Activated T-cell treated with anti-CD3 and anti-CD28 coated beads, Interleukin-2, amount 50 U/mL, for 24 hours (primary cell): ENCODE measurements around the gene CLNS1A.
"Not testable (repeated sequence)": the region's sequence is repeated elsewhere in the genome, so short reads cannot be mapped to it uniquely, and the experiment has no call there.

Source experiments
- DNase-seq: peaks from one replicate; pipeline ENCODE4 v3.0.0-alpha.2; 2020
- H3K27ac Mint-ChIP-seq: 2 replicates; pipeline ENCODE4 v1.8.0; 2020; ENCODE audit warnings: mild to moderate bottlenecking, mixed read lengths
- H3K27me3 Mint-ChIP-seq: 2 replicates; pipeline ENCODE4 v1.8.0; 2020; ENCODE audit warnings: mixed read lengths
- H3K36me3 Mint-ChIP-seq: 2 replicates; pipeline ENCODE4 v1.8.0; 2020; ENCODE audit warnings: low read depth, mixed read lengths
- H3K4me1 Mint-ChIP-seq: 2 replicates; pipeline ENCODE4 v1.8.0; 2020; ENCODE audit warnings: low read depth, mixed read lengths
- H3K4me3 Mint-ChIP-seq: 2 replicates; pipeline ENCODE4 v1.8.0; 2020; ENCODE audit warnings: mild to moderate bottlenecking, moderate library complexity, mixed read lengths
- H3K9me3 Mint-ChIP-seq: 2 replicates; pipeline ENCODE4 v1.8.0; 2020; ENCODE audit warnings: mixed read lengths

CLNS1A gene

DNA sequence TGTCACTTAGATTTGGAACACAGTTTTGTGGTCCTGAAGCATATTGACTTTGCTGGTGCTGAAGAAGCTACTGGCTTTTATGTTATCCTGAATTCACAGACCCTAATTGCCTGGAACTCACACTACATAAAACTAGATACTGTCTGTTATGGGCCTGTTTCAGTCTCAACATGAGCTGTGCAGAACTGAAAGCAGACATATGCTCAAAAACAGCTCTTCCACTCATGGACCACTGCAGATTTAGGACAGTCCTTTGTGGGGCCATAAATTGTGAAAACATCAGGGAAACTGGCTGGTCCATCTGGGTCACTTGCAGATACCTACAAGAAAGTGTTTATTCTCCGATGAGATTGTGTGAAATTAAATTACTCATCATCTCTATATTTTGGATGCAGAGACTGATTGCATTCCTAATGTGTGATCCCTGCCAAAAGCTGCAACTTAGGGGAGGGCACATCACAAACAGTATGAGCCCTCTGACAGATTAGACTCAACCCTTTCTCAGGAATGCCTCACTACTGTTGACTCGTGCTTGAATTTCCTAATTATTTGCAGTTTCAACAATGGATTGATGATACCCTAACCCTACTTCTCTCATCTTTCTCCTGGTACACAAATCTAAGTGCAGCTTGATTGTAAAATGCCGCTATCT is 10.2 kb upstream of the CLNS1A start:
- no peak for DNase-seq
- Mint-ChIP-seq H3K9me3 (no peaks in the 10 kb centered on the region), H3K4me1 (peaks cover 2% of the 10 kb centered on the region), H3K4me3 (no peak overlapping the region), H3K27ac (no peak overlapping the region), H3K27me3 (peaks cover 19% of the 10 kb centered on the region), H3K36me3 (no peaks in the 10 kb centered on the region)

DNA sequence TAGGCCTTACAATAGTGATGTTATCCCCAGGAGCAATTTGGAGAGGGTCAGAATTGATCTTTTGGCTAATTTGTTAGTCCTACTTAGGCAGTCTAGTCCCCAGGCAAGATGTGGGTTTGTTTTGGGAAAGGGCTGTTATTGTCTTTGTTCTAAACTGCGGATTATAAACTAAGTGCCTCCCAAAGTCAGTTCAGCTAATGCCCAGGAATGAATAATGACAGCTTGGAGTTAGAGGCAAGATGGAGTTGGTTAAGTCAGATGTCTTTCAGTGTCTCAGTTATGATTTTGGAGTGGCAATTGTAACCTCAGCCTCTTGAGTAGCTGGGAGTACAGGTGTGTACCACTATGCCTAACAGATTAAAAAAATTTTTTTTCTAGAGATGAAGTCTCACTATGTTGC is 7.3 kb upstream of the CLNS1A start:
- no peak for DNase-seq

DNA sequence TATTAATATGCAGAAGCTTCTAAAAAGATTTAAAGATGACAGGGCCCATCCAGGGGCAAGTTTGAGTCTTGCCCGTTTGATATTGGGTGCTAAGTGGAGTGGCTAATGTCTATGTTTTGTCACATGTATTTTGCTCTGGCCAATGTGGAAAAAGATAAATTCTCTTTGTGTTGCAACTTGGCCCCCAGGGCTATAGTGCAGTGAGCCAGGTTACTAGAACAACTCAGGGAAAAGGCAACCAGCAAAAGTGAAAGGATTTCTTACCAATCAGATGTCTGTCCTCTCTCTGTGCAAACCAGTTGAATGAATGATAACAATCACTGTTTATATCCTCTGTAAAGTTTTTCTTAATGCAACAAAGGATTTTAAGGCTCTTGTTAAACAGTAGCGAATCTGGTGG is 4.6 kb upstream of the CLNS1A start:
- peaks cover 11% of the 10 kb centered on the region for H3K27me3 Mint-ChIP-seq
- H3K4me1 Mint-ChIP-seq: peaks cover 9% of the 10 kb centered on the region
- no peaks in the 10 kb centered on the region for H3K9me3 Mint-ChIP-seq
- no peak overlapping the region for H3K4me3 Mint-ChIP-seq
- DNase-seq: no peak
- no peak overlapping the region for H3K27ac Mint-ChIP-seq
- peaks cover 10% of the 10 kb centered on the region for H3K36me3 Mint-ChIP-seq

More for the DNA sequence above, 7.3 kb upstream of the CLNS1A start:
- no peak overlapping the region for H3K27ac Mint-ChIP-seq
- H3K27me3 Mint-ChIP-seq: peaks cover 15% of the 10 kb centered on the region
- no peak overlapping the region for H3K4me3 Mint-ChIP-seq
- no peaks in the 10 kb centered on the region for H3K36me3 Mint-ChIP-seq
- peaks cover 2% of the 10 kb centered on the region for H3K4me1 Mint-ChIP-seq
- no peaks in the 10 kb centered on the region for H3K9me3 Mint-ChIP-seq

DNA sequence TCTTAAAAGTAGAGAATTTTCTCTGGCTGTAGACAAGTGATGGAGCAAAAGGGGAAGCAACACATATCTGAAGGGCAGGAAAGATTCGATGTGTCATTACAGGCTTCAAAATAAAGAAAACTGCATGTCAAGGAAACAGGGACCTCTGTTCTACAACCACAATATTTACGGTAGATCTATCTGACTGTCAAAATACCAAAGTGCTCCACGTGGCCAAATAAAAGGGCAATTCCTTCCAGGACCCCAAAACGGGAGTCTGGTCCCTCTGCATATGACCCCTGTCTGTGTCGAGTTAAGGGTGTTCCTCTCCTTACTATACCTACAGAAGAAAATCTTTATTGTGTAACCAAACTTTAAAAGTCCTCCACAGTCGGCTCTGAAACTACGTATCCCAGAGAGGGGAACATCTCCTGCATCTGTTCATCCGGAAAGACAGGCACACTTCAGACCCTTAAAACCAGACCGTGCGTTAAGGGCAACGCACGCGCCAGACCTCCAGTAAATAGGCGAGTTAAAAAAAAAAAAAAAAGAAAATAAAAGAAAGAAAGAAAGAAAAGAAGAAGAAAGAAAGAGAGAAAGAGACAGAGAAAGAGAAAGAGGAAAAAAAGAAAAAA is 756 bp downstream of the CLNS1A start:
- Mint-ChIP-seq H3K27me3 (no peaks in the 10 kb centered on the region), H3K27ac (peak overlapping the region; percentile 94), H3K4me1 (peaks cover 45% of the 10 kb centered on the region), H3K36me3 (peaks cover 54% of the 10 kb centered on the region), H3K4me3 (peak overlapping the region; percentile 97), H3K9me3 (no peaks in the 10 kb centered on the region)
- DNase-seq: no peak

DNA sequence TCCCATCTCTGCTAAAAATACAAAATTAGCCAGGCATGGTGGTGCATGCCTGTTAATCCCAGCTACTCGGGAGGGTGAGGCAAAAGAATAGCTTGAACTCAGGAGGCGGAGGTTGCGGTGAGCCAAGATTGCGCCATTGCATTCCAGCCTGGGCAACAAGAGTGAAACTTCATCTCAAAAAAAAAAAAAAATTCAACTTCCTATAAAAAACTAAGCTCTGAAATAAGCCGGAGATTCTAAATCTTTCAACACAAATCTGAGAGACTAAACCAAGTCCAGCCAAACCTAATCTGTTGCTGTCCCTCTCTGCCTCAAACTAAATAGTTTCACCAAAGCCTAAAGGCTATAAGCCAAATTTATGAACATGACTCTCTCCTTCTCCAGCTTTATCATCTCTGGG is 3.7 kb downstream of the CLNS1A start:
- H3K4me1 Mint-ChIP-seq: peaks cover 64% of the 10 kb centered on the region
- H3K27ac Mint-ChIP-seq: peak overlapping the region; percentile 26
- not testable (repeated sequence) for H3K27me3 Mint-ChIP-seq, DNase-seq, H3K9me3 Mint-ChIP-seq, H3K4me3 Mint-ChIP-seq
- H3K36me3 Mint-ChIP-seq: peaks cover 77% of the 10 kb centered on the region

DNA sequence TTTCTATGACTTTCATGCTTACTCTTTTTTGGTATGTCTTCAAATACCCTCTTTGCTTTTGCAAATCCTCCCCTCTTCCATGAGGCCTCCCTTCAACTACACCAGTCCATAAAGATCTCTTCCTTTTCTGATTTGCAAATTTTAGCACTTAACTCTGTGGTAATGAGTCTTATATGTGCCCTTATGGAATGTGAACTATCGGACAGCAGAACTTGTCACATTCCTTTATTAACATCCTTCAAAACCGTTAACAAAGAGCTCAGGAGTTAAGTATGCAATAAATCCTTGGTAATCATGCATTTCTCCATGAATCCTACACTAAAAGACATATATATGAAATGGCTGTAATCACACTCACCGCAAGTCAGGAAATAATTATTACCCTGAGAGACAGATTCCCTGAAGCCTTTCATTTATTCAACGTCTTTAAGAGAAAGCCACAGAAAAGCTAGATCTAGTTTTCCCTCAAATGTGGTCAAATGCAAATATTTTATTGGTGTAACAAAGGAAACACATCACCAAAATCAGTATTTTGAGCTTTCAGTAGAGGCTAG is 7.4 kb downstream of the CLNS1A start:
- H3K36me3 Mint-ChIP-seq: peaks cover 83% of the 10 kb centered on the region
- peak overlapping the region; percentile 48 for H3K4me3 Mint-ChIP-seq
- no peak for DNase-seq
- H3K27ac Mint-ChIP-seq: peak overlapping the region; percentile 72
- H3K27me3 Mint-ChIP-seq: no peaks in the 10 kb centered on the region
- peaks cover 49% of the 10 kb centered on the region for H3K4me1 Mint-ChIP-seq
- no peaks in the 10 kb centered on the region for H3K9me3 Mint-ChIP-seq

DNA sequence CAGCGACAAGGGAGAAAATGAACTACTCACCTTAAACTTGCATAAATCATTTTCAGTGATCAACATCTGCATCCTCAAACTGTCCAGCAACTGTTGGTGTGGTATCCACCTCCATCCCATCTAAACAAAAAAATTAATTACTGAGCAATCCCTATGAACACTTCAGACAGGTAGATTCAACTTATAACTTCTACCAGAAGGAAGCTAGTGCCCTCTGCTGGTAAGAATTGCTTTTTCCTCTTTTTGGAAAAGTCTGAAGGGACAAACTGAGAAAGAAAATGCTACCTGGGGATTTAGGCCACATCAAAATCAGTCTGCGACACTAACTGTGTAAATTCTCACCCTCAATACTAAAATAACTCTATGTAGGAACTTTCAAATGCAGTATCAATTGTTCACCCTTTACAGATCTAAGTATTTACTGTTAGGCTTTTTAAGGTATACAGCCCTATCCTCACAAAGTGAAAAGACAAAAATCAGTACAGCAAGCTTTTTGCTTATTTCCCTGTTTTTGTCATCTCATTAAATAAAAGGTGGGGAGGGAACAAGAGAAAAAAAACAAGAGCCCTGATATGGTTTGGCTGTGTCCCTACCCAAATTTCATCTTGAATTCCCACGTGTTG is 17.9 kb downstream of the CLNS1A start:
- H3K27me3 Mint-ChIP-seq: no peaks in the 10 kb centered on the region
- H3K27ac Mint-ChIP-seq: no peak overlapping the region
- H3K4me1 Mint-ChIP-seq: no peaks in the 10 kb centered on the region
- no peak overlapping the region for H3K4me3 Mint-ChIP-seq
- DNase-seq: no peak
- peaks cover 94% of the 10 kb centered on the region for H3K36me3 Mint-ChIP-seq
- no peaks in the 10 kb centered on the region for H3K9me3 Mint-ChIP-seq

DNA sequence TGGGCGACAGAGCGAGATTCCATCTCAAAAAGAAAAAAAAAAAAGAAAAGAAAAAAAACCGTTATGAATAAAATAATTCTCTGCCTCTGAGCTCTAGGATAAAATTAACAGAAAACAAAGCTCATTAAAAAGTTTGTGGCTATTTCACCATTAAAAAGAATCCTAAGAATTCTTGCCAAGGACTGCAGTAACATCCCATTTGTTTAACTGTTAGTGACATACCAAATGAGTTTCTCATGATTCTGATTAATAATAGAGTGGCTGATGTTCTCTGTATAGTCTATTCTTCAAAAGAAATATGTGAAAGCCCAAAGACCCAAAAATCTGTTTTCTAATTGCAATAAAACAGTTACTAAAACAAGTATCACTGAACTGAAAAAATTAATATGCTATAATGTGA is 19.7 kb downstream of the CLNS1A start:
- no peaks in the 10 kb centered on the region for H3K27me3 Mint-ChIP-seq
- no peaks in the 10 kb centered on the region for H3K4me1 Mint-ChIP-seq
- H3K36me3 Mint-ChIP-seq: peaks cover 95% of the 10 kb centered on the region
- no peak overlapping the region for H3K27ac Mint-ChIP-seq
- no peak overlapping the region for H3K4me3 Mint-ChIP-seq
- no peak for DNase-seq
- no peaks in the 10 kb centered on the region for H3K9me3 Mint-ChIP-seq

DNA sequence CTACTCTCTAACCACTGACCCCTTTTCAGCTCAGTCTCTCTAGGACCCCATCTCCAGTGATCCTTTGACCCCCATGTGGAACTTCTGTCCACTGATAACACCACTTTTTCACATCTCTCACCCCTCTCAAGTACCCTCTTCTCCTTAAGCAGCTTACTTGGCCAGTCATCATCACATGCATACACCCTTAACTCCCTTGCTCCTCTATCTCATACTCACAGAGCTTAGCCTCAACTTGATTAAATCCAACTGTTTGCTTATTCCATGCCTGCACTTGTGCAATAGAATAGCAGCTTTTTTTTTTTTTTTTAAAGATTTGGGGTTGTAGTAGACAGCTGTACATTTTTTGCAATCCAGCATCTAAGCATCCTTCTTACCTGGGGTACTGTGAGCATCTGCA is 25.7 kb downstream of the CLNS1A start:
- H3K4me3 Mint-ChIP-seq: no peak overlapping the region
- H3K27me3 Mint-ChIP-seq: no peaks in the 10 kb centered on the region
- peaks cover 93% of the 10 kb centered on the region for H3K36me3 Mint-ChIP-seq
- H3K9me3 Mint-ChIP-seq: no peaks in the 10 kb centered on the region
- no peak overlapping the region for H3K27ac Mint-ChIP-seq
- no peak for DNase-seq
- H3K4me1 Mint-ChIP-seq: no peaks in the 10 kb centered on the region

DNA sequence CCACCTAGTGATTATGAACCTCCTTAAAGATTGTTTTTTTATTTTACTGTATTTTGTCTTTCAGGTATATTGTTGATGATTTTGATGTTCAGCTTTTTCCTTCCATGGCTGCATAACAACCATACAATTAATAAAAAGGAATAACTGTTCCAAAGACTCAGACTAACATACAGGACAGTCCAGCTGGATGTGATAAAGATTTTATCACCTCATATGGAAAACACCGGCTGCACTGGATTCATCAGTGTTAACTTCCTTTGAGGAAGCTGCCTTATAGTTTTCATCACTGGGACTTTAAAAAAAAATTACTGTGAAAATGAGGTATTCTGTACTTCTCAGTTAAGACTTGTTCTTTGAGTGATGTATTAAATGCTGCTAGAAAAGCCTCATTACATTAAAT is 28.4 kb downstream of the CLNS1A start:
- Mint-ChIP-seq H3K27ac (no peak overlapping the region), H3K36me3 (peaks cover 82% of the 10 kb centered on the region), H3K4me1 (no peaks in the 10 kb centered on the region), H3K9me3 (no peaks in the 10 kb centered on the region), H3K4me3 (no peak overlapping the region), H3K27me3 (no peaks in the 10 kb centered on the region)
- no peak for DNase-seq

DNA sequence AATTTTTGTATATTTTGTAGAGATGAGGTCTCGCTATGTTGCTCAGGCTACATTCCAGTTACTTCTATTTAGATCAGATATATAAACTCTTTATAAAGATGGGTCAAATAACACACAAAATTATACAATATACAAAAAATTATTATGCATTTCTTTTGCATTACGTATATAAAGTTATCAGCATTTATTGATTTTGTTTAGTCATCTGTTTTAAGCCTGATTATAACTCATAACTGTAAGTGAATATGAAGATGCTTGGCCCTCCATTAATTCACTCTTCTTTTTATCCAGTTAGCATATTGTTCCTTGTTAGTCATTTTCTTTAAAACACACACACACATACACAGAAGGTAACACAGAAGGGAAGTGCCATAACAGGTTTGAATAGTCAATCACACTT is 33.3 kb downstream of the CLNS1A start:
- Mint-ChIP-seq H3K4me1 (no peaks in the 10 kb centered on the region), H3K27me3 (no peaks in the 10 kb centered on the region), H3K4me3 (no peak overlapping the region), H3K36me3 (peaks cover 63% of the 10 kb centered on the region), H3K27ac (no peak overlapping the region), H3K9me3 (no peaks in the 10 kb centered on the region)
- DNase-seq: no peak

DNA sequence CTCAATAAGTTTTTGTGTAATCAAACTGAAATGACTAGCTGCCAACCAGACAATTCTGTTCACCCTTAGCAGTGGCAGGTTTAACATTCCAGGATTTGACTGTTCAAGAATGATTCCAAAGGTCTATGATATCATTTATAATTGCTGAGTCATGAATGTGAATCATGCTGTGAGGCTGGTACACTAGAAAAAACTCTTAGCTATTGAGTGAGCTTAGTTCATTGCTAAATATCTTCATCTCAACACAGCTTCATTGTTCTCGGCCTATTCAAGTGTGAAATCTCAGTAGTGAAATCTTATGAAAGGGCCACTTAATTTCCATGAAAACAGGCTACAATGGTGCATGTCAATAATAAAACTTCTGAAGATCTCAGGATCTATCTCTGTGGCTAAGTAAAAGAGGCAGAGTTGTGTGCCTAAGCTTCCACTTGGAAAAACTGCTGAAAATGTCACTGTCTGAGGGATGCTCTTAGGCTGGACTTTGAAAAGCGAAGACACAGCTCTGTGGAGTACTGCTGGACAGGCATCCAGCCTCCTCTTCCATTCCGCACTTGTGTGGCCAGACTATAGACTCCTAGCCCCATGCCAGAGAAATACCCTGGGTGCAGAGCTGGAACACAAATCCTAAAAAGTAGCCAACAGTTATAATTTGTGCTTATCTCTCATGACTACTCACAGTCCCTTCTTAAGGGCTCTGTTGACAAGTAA is 35.1 kb downstream of the CLNS1A start:
- H3K36me3 Mint-ChIP-seq: peaks cover 49% of the 10 kb centered on the region
- DNase-seq: no peak
- no peak overlapping the region for H3K27ac Mint-ChIP-seq
- no peaks in the 10 kb centered on the region for H3K9me3 Mint-ChIP-seq
- H3K27me3 Mint-ChIP-seq: no peaks in the 10 kb centered on the region
- no peak overlapping the region for H3K4me3 Mint-ChIP-seq
- no peaks in the 10 kb centered on the region for H3K4me1 Mint-ChIP-seq

DNA sequence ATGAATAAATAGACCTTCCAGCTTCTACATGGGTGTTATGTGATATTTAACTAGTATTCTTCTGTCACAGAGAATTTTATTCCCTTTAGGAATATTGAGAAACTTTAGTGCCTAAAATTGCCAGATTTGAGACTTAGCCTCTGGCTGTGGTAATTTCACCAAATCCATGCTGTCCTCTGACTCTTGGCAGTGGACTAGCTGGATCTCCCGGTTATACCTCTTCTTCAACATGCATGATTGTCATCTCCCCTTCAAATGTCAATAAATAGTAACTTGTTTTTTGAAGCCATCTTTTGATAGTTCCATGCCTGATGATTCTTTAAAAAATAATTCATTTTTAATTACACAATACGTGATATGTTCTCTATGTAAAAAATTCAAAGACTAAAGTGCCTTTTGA is 39.4 kb downstream of the CLNS1A start:
- Mint-ChIP-seq H3K36me3 (peaks cover 21% of the 10 kb centered on the region), H3K27ac (no peak overlapping the region), H3K9me3 (no peaks in the 10 kb centered on the region), H3K4me3 (no peak overlapping the region), H3K27me3 (no peaks in the 10 kb centered on the region), H3K4me1 (no peaks in the 10 kb centered on the region)
- no peak for DNase-seq

DNA sequence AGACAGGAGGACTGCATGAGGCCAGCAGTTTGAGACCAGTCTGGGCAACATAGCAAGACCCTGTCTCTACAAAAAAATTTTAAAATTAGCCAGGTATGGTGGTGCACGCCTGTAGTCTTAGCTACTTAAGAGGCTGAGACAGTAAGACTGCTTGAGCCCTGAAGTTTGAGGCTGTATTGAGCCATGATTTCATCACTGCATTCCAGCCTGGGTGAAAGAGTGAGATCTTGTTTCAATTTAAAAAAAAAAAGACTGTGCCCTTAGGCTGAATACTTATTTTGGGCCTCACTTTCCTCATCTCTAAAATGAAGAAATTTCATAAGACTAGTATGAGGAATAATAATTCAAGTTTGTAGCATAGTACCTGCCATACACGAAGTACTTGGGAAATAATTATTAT is 41.0 kb downstream of the CLNS1A start:
- Mint-ChIP-seq H3K4me1 (no peaks in the 10 kb centered on the region), H3K36me3 (peaks cover 9% of the 10 kb centered on the region), H3K27ac (no peak overlapping the region), H3K9me3 (no peaks in the 10 kb centered on the region), H3K4me3 (no peak overlapping the region), H3K27me3 (no peaks in the 10 kb centered on the region)
- DNase-seq: no peak

DNA sequence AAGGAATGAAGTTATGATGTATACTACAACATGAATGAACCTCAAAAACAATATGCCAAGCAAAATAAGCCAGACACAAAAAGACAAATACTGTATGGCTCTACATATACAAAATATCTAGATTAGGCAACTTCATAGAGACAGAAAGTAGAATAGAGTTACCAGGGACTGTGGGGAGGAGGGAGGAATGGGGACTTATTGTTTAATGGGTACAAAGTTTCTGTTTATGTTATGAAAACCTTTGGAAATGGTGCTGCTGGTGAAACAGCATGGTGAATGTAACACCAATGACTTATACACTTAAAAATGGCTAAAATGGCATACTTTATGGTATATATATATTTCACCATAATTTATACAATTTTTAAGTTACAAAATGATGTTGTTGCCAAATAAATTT is 43.7 kb downstream of the CLNS1A start:
- Mint-ChIP-seq H3K4me1 (peaks cover 19% of the 10 kb centered on the region), H3K4me3 (no peak overlapping the region), H3K27ac (no peak overlapping the region), H3K9me3 (no peaks in the 10 kb centered on the region), H3K36me3 (peaks cover 1% of the 10 kb centered on the region), H3K27me3 (peaks cover 5% of the 10 kb centered on the region)
- DNase-seq: no peak
